SK-N-SH treated with all-trans-retinoic acid at 6 μM for 48 hours (cell line): Measurements from ENCODE around the gene CDYL.

Experiments used
- ATAC-seq: fragments of 200-7000 bp; cut with Tn5 transposase; 3 replicates; pipeline ENCODE4 v1.9.1; 2020; ENCODE audit warnings: mild to moderate bottlenecking, moderate library complexity
- ARNTL ChIP-seq: fragments of 450-650 bp; formaldehyde crosslinking; IDR thresholded peaks from 2 replicates; pipeline ENCODE4 v1.5.0; 2020; ENCODE audit warnings: low read depth, mild to moderate bottlenecking, moderate library complexity, borderline replicate concordance
- BACH2 ChIP-seq: fragments of 250-450 bp; sonication (Bioruptor Pico); IDR thresholded peaks from 2 replicates; pipeline ENCODE4 v1.9.0; 2021; ENCODE audit warnings: mild to moderate bottlenecking, borderline replicate concordance
- CSDC2 ChIP-seq: fragments of 250-450 bp; sonication (Bioruptor Pico); IDR thresholded peaks from 2 replicates; pipeline ENCODE4 v1.5.0; 2020; ENCODE audit warnings: mild to moderate bottlenecking, moderate library complexity
- ESRRG ChIP-seq: fragments of 250-450 bp; sonication (Bioruptor Pico); IDR thresholded peaks from 2 replicates; pipeline ENCODE4 v1.6.1; 2021; ENCODE audit warnings: mild to moderate bottlenecking
- GLIS3 ChIP-seq: fragments of 250-450 bp; sonication (Bioruptor Pico); IDR thresholded peaks from 2 replicates; pipeline ENCODE4 v1.5.0; 2020; ENCODE audit warnings: mild to moderate bottlenecking, moderate library complexity
- ISL1 ChIP-seq: fragments of 250-450 bp; sonication (Bioruptor Pico); IDR thresholded peaks from 2 replicates; pipeline ENCODE4 v2.1.2; 2022; ENCODE audit warnings: mild to moderate bottlenecking, moderate library complexity
- PPARA ChIP-seq: fragments of 250-450 bp; sonication (Bioruptor Pico); IDR thresholded peaks from 2 replicates; pipeline ENCODE4 v1.5.0; 2020; ENCODE audit warnings: mild to moderate bottlenecking, borderline replicate concordance
- RARB ChIP-seq: fragments of 250-450 bp; sonication (Bioruptor Pico); IDR thresholded peaks from 2 replicates; pipeline ENCODE4 v1.8.0; 2021; ENCODE audit warnings: mild to moderate bottlenecking, moderate library complexity
- SNAI2 ChIP-seq: fragments of 250-450 bp; sonication (Bioruptor Pico); IDR thresholded peaks from 2 replicates; pipeline ENCODE4 v1.5.0; 2020; ENCODE audit warnings: mild to moderate bottlenecking, moderate library complexity
- TCF4 ChIP-seq: fragments of 250-450 bp; sonication (Bioruptor Pico); IDR thresholded peaks from 2 replicates; pipeline ENCODE4 v1.8.0; 2021; ENCODE audit warnings: mild to moderate bottlenecking, moderate library complexity, borderline replicate concordance
- TOX ChIP-seq: fragments of 250-450 bp; sonication (Bioruptor Pico); IDR thresholded peaks from 2 replicates; pipeline ENCODE4 v1.8.0; 2021; ENCODE audit warnings: mild to moderate bottlenecking, moderate library complexity, borderline replicate concordance
- ZC3H10 ChIP-seq: fragments of 250-450 bp; sonication (Bioruptor Pico); IDR thresholded peaks from 2 replicates; pipeline ENCODE4 v1.5.1; 2021; ENCODE audit warnings: mild to moderate bottlenecking, moderate library complexity
- ZFP3 ChIP-seq: fragments of 250-450 bp; sonication (Bioruptor Pico); IDR thresholded peaks from 2 replicates; pipeline ENCODE4 v1.5.0; 2020; ENCODE audit warnings: mild to moderate bottlenecking, moderate library complexity
- ZNF565 ChIP-seq: fragments of 450-650 bp; formaldehyde crosslinking; conservative IDR thresholded peaks from 2 replicates; pipeline ENCODE4 v1.5.0; 2020; ENCODE audit warnings: low read depth, mild to moderate bottlenecking, moderate library complexity
- ZNF70 ChIP-seq: fragments of 450-650 bp; formaldehyde crosslinking; IDR thresholded peaks from 2 replicates; pipeline ENCODE4 v1.5.0; 2020; ENCODE audit warnings: mild to moderate bottlenecking, moderate library complexity
- ZNF8 ChIP-seq: fragments of 450-650 bp; formaldehyde crosslinking; IDR thresholded peaks from 2 replicates; pipeline ENCODE4 v1.5.0; 2020; ENCODE audit warnings: mild to moderate bottlenecking, moderate library complexity
- TF ChIP-seq, protein P1 (sequence below): fragments of 250-450 bp; sonication (Bioruptor Pico); IDR thresholded peaks from 2 replicates; pipeline ENCODE4 v1.5.1; 2020; ENCODE audit warnings: low read depth, mild to moderate bottlenecking, moderate library complexity
- TF ChIP-seq, protein P2 (sequence below): fragments of 250-450 bp; sonication (Bioruptor Pico); IDR thresholded peaks from 2 replicates; pipeline ENCODE4 v1.8.0; 2020; ENCODE audit warnings: mild to moderate bottlenecking, moderate library complexity, borderline replicate concordance
- TF ChIP-seq, protein P3 (sequence below): fragments of 250-450 bp; sonication (Bioruptor Pico); IDR thresholded peaks from 2 replicates; pipeline ENCODE4 v1.8.0; 2021; ENCODE audit warnings: low read depth, mild to moderate bottlenecking, moderate library complexity, borderline replicate concordance
- TF ChIP-seq, protein P4 (sequence below): fragments of 250-450 bp; sonication (Bioruptor Pico); IDR thresholded peaks from 2 replicates; pipeline ENCODE4 v1.5.1; 2021; ENCODE audit warnings: mild to moderate bottlenecking, moderate library complexity
- TF ChIP-seq, protein P5 (sequence below): fragments of 250-450 bp; sonication (Bioruptor Pico); IDR thresholded peaks from 2 replicates; pipeline ENCODE4 v1.5.0; 2020; ENCODE audit warnings: mild to moderate bottlenecking, moderate library complexity

Gene CDYL

DNA sequence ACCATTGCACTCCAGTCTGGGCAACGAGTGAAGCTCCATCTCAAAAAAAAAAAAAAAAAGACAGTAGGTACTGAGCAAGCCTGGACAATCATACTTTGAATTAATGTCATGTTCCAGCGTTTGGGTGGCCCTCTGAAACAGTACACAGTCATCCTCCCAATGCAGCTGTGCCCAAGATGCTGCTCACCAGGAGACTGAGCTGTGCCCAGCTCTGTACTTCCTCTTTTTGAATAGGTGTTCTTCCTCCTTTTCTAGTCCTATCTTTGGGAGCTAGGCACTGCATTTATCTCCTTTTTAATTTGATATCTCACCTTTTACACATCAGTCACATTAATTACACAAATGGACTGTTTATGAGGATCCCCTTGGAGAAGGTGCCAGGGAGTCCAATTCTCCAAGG lies 126.2 kb downstream of the CDYL start:
- TF ChIP-seq ZC3H10 (CRISPR knock-in tag) = no peak
- TF ChIP-seq, protein P1, sequence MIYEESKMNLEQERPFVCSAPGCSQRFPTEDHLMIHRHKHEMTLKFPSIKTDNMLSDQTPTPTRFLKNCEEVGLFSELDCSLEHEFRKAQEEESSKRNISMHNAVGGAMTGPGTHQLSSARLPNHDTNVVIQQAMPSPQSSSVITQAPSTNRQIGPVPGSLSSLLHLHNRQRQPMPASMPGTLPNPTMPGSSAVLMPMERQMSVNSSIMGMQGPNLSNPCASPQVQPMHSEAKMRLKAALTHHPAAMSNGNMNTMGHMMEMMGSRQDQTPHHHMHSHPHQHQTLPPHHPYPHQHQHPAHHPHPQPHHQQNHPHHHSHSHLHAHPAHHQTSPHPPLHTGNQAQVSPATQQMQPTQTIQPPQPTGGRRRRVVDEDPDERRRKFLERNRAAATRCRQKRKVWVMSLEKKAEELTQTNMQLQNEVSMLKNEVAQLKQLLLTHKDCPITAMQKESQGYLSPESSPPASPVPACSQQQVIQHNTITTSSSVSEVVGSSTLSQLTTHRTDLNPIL (CRISPR knock-in tag) = no peak
- TF ChIP-seq PPARA (CRISPR knock-in tag) = no peak
- no peak for TF ChIP-seq ARNTL
- no peak for TF ChIP-seq SNAI2 (CRISPR knock-in tag)
- TF ChIP-seq, protein P2, sequence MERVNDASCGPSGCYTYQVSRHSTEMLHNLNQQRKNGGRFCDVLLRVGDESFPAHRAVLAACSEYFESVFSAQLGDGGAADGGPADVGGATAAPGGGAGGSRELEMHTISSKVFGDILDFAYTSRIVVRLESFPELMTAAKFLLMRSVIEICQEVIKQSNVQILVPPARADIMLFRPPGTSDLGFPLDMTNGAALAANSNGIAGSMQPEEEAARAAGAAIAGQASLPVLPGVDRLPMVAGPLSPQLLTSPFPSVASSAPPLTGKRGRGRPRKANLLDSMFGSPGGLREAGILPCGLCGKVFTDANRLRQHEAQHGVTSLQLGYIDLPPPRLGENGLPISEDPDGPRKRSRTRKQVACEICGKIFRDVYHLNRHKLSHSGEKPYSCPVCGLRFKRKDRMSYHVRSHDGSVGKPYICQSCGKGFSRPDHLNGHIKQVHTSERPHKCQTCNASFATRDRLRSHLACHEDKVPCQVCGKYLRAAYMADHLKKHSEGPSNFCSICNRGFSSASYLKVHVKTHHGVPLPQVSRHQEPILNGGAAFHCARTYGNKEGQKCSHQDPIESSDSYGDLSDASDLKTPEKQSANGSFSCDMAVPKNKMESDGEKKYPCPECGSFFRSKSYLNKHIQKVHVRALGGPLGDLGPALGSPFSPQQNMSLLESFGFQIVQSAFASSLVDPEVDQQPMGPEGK = no peak
- TF ChIP-seq, protein P3, sequence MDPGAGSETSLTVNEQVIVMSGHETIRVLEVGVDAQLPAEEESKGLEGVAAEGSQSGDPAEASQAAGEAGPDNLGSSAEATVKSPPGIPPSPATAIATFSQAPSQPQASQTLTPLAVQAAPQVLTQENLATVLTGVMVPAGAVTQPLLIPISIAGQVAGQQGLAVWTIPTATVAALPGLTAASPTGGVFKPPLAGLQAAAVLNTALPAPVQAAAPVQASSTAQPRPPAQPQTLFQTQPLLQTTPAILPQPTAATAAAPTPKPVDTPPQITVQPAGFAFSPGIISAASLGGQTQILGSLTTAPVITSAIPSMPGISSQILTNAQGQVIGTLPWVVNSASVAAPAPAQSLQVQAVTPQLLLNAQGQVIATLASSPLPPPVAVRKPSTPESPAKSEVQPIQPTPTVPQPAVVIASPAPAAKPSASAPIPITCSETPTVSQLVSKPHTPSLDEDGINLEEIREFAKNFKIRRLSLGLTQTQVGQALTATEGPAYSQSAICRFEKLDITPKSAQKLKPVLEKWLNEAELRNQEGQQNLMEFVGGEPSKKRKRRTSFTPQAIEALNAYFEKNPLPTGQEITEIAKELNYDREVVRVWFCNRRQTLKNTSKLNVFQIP (CRISPR knock-in tag) = no peak
- TF ChIP-seq, protein P4, sequence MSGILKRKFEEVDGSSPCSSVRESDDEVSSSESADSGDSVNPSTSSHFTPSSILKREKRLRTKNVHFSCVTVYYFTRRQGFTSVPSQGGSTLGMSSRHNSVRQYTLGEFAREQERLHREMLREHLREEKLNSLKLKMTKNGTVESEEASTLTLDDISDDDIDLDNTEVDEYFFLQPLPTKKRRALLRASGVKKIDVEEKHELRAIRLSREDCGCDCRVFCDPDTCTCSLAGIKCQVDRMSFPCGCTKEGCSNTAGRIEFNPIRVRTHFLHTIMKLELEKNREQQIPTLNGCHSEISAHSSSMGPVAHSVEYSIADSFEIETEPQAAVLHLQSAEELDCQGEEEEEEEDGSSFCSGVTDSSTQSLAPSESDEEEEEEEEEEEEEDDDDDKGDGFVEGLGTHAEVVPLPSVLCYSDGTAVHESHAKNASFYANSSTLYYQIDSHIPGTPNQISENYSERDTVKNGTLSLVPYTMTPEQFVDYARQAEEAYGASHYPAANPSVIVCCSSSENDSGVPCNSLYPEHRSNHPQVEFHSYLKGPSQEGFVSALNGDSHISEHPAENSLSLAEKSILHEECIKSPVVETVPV (CRISPR knock-in tag) = no peak
- TF ChIP-seq, protein P5, sequence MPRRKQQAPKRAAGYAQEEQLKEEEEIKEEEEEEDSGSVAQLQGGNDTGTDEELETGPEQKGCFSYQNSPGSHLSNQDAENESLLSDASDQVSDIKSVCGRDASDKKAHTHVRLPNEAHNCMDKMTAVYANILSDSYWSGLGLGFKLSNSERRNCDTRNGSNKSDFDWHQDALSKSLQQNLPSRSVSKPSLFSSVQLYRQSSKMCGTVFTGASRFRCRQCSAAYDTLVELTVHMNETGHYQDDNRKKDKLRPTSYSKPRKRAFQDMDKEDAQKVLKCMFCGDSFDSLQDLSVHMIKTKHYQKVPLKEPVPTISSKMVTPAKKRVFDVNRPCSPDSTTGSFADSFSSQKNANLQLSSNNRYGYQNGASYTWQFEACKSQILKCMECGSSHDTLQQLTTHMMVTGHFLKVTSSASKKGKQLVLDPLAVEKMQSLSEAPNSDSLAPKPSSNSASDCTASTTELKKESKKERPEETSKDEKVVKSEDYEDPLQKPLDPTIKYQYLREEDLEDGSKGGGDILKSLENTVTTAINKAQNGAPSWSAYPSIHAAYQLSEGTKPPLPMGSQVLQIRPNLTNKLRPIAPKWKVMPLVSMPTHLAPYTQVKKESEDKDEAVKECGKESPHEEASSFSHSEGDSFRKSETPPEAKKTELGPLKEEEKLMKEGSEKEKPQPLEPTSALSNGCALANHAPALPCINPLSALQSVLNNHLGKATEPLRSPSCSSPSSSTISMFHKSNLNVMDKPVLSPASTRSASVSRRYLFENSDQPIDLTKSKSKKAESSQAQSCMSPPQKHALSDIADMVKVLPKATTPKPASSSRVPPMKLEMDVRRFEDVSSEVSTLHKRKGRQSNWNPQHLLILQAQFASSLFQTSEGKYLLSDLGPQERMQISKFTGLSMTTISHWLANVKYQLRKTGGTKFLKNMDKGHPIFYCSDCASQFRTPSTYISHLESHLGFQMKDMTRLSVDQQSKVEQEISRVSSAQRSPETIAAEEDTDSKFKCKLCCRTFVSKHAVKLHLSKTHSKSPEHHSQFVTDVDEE = no peak
- TF ChIP-seq ZNF565 (CRISPR knock-in tag) = no peak
- TF ChIP-seq BACH2 (CRISPR knock-in tag) = no peak
- no peak for TF ChIP-seq ZNF70 (CRISPR knock-in tag)
- no peak for TF ChIP-seq ESRRG (CRISPR knock-in tag)
- no peak for ATAC-seq

DNA sequence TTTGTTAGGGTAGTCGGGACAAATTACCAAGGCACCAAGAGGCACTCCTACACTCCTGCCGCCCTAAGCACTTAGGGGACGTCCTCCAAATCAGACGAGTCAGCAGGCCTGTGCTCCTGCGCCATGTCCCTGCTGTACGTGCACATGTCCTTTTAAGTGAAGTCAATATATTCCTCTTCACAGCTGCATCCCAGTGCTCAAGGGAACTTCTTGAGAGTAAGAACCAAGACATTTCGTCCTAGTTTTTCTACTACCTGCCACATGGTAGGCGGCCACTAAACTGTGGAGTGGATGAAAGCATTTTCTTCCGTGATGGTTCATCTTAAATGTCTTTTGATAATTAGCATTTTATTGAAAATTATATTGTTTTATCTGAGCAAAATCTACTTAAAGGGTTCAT lies 126.9 kb downstream of the CDYL start:
- no peak for ATAC-seq
- no peak for TF ChIP-seq ISL1 (CRISPR knock-in tag)
- no peak for TF ChIP-seq ZNF565 (CRISPR knock-in tag)
- TF ChIP-seq PPARA (CRISPR knock-in tag) = no peak
- TF ChIP-seq ZNF70 (CRISPR knock-in tag) = no peak
- no peak for TF ChIP-seq ESRRG (CRISPR knock-in tag)
- TF ChIP-seq RARB (CRISPR knock-in tag) = no peak
- TF ChIP-seq, protein P2 = no peak
- TF ChIP-seq, protein P1 (CRISPR knock-in tag) = no peak
- no peak for TF ChIP-seq GLIS3 (CRISPR knock-in tag)
- no peak for TF ChIP-seq ZFP3
- TF ChIP-seq, protein P3 (CRISPR knock-in tag) = no peak
- TF ChIP-seq TOX (CRISPR knock-in tag) = no peak
- TF ChIP-seq, protein P4 (CRISPR knock-in tag) = no peak
- no peak for TF ChIP-seq ARNTL
- TF ChIP-seq TCF4 = no peak
- no peak for TF ChIP-seq BACH2 (CRISPR knock-in tag)
- TF ChIP-seq ZNF8 (CRISPR knock-in tag) = no peak
- TF ChIP-seq CSDC2 (CRISPR knock-in tag) = no peak
